B cell (primary cell): Measurements from ENCODE around the gene SS18L1. TPM values are rescaled to one million over a fixed set of nuclear protein-coding genes. Genes with fewer than 3 reads are reported as not detected.

Source experiments
- ATAC-seq: fragments of 200-7000 bp; cut with Tn5 transposase; one replicate; pipeline ENCODE4 v1.10.0; 2021; ENCODE audit warnings: low read depth, mild to moderate bottlenecking, moderate number of reproducible peaks, moderate library complexity
- CTCF ChIA-PET: fragments of 350-600 bp; sonication (Branson Sonifier 250); formaldehyde crosslinking; loops from one replicate; lab custom pipeline; 2021; ENCODE audit warnings: antibody characterized with exemption, inconsistent platforms; lab: Charles Lee
- POLR2A ChIA-PET: fragments of 350-600 bp; sonication (Branson Sonifier 250); formaldehyde crosslinking; loops from one replicate; lab custom pipeline; 2021; ENCODE audit warnings: antibody characterized with exemption; lab: Charles Lee
- DNase-seq: peaks from one replicate; pipeline ENCODE4 v3.0.0; 2013
- H2AFZ ChIP-seq: 2 replicates; pipeline ENCODE4 v1.6.1; 2012; ENCODE audit warnings: mild to moderate bottlenecking, low read depth, low read length; ENCODE audit not compliant: insufficient read depth, poor library complexity, severe bottlenecking
- H3K27ac ChIP-seq, 2 donors: 1 replicate in 1 of 2; 2 replicates in 1 of 2; pipeline ENCODE4 v1.5.1; 2012 to 2013; ENCODE audit warnings: low read length in 2 of 2, mild to moderate bottlenecking in 2 of 2, moderate library complexity in 1 of 2
- H3K27me3 ChIP-seq, 4 experiments: fragments of 200-600 bp in 1 of 4; sonication (generic) in 1 of 4; replicated peaks in 1 of 4; 1 replicate in 2 of 4; 2 replicates in 2 of 4; pipeline versions ENCODE4 v1.6.1 to v1.7.0; 2013 to 2016; ENCODE audit warnings: low read length in 3 of 4, mild to moderate bottlenecking in 2 of 4, mixed read lengths in 1 of 4, moderate library complexity in 1 of 4; ENCODE audit not compliant: insufficient read depth in 4 of 4, control insufficient read depth in 3 of 4; ENCODE audit errors: control extremely low read depth in 1 of 4
- H3K36me3 ChIP-seq, 2 experiments: replicated peaks in 1 of 2; 1 replicate in 1 of 2; 2 replicates in 1 of 2; pipeline versions ENCODE4 v1.6.1 to v1.7.1; 2013; ENCODE audit warnings: low read length in 1 of 2; ENCODE audit not compliant: insufficient read depth in 2 of 2, control insufficient read depth in 1 of 2; ENCODE audit errors: control extremely low read depth in 1 of 2, extremely low read depth in 1 of 2
- H3K4me1 ChIP-seq, 2 donors: fragments of 200-600 bp in 1 of 2; sonication (generic) in 1 of 2; 1 replicate in 1 of 2; 2 replicates in 1 of 2; pipeline versions ENCODE4 v1.5.1 to v1.6.1; 2013 to 2017; ENCODE audit warnings: low read length in 2 of 2; ENCODE audit not compliant: control insufficient read depth in 2 of 2, insufficient read depth in 2 of 2
- H3K4me2 ChIP-seq: replicated peaks from 2 replicates; pipeline ENCODE3; 2012; ENCODE audit warnings: mild to moderate bottlenecking, low read depth, low read length; ENCODE audit not compliant: poor library complexity, severe bottlenecking
- H3K4me3 ChIP-seq, 5 experiments: fragments of 200-600 bp in 1 of 5; sonication (generic) in 1 of 5; 1 replicate in 3 of 5; 2 replicates in 2 of 5; pipeline versions ENCODE4 v1.5.1 to v1.7.0; 2011 to 2016; ENCODE audit warnings: low read length in 4 of 5, mild to moderate bottlenecking in 4 of 5, low read depth in 2 of 5, control low read depth in 1 of 5, moderate library complexity in 1 of 5; ENCODE audit not compliant: insufficient read depth in 1 of 5; ENCODE audit errors: control extremely low read depth in 1 of 5, extremely low read depth in 1 of 5
- H3K79me2 ChIP-seq: fragments of 200-600 bp; sonication (generic); one replicate; pipeline ENCODE4 v1.6.0; 2016; ENCODE audit warnings: low read length; ENCODE audit not compliant: control insufficient read depth, insufficient read depth
- H3K9ac ChIP-seq: fragments of 200-600 bp; sonication (generic); 2 replicates; pipeline ENCODE4 v1.6.1; 2017; ENCODE audit warnings: mild to moderate bottlenecking, low read length, moderate library complexity
- H3K9me3 ChIP-seq, 3 donors: one replicate each; pipeline versions ENCODE4 v1.6.1 to v1.7.1; 2013; ENCODE audit warnings: low read length in 2 of 3; ENCODE audit not compliant: control insufficient read depth in 2 of 3, insufficient read depth in 1 of 3; ENCODE audit errors: control extremely low read depth in 1 of 3
- H4K20me1 ChIP-seq: 2 replicates; pipeline ENCODE4 v1.6.0; 2012; ENCODE audit warnings: mild to moderate bottlenecking, low read length; ENCODE audit not compliant: insufficient read depth, control insufficient read depth, poor library complexity, severe bottlenecking
- H3K27ac Mint-ChIP-seq: one replicate; pipeline ENCODE4 v1.8.0; 2021; ENCODE audit warnings: mixed read lengths
- H3K27me3 Mint-ChIP-seq: one replicate; pipeline ENCODE4 v1.8.0; 2021; ENCODE audit warnings: mixed read lengths
- H3K4me1 Mint-ChIP-seq: one replicate; pipeline ENCODE4 v1.8.0; 2021; ENCODE audit warnings: mixed read lengths
- H3K4me3 Mint-ChIP-seq: one replicate; pipeline ENCODE4 v1.8.0; 2021; ENCODE audit warnings: mixed read lengths
- H3K9me3 Mint-ChIP-seq: one replicate; pipeline ENCODE4 v1.8.0; 2022; ENCODE audit warnings: mixed read lengths; ENCODE audit not compliant: insufficient read depth
- EZH2 ChIP-seq: IDR thresholded peaks from 2 replicates; pipeline ENCODE4 v1.6.1; 2012; ENCODE audit warnings: borderline replicate concordance, low read depth, mild to moderate bottlenecking, moderate library complexity, low read length; ENCODE audit not compliant: insufficient read depth, poor library complexity, severe bottlenecking
- WGBS: methylation state at CpG from one replicate; pipeline ENCODE4 v1.1.5; 2013; ENCODE audit warnings: missing lambda C conversion rate; ENCODE audit not compliant: insufficient coverage; 5-methylcytosine and 5-hydroxymethylcytosine counted together
- intact Hi-C: fragments of 100-400 bp; cut with micrococcal nuclease; formaldehyde crosslinking; loops from one replicate; pipeline ENCODE4 v1.10.0; 2022
- polyA plus RNA-seq: library from polyadenylated mRNA; depleted of rRNA; stranded (reverse); fragments of >200 nt; gene quantifications from 2 replicates; pipeline ENCODE4 v1.2.3, GENCODE V29; 2012
- total RNA-seq, 2 donors: library from RNA; stranded (reverse); fragments of 120-200 nt in 1 of 2; gene quantifications; 1 replicate in 1 of 2; 2 replicates in 1 of 2; pipeline versions ENCODE4 v1.2.3 to v1.2.4, GENCODE V29; 2013 to 2022
- TF ChIP-seq, protein P1 (sequence below): fragments of 200-600 bp; IDR thresholded peaks from one replicate; pipeline ENCODE4 v1.8.0; 2022; ENCODE audit warnings: antibody characterized with exemption, mild to moderate bottlenecking

SS18L1 gene
- total and polyA plus RNA-seq, 2 donors (not counting 1 experiment from before 2014, with no cell fraction given) = 15.4 to 20.7 TPM

DNA sequence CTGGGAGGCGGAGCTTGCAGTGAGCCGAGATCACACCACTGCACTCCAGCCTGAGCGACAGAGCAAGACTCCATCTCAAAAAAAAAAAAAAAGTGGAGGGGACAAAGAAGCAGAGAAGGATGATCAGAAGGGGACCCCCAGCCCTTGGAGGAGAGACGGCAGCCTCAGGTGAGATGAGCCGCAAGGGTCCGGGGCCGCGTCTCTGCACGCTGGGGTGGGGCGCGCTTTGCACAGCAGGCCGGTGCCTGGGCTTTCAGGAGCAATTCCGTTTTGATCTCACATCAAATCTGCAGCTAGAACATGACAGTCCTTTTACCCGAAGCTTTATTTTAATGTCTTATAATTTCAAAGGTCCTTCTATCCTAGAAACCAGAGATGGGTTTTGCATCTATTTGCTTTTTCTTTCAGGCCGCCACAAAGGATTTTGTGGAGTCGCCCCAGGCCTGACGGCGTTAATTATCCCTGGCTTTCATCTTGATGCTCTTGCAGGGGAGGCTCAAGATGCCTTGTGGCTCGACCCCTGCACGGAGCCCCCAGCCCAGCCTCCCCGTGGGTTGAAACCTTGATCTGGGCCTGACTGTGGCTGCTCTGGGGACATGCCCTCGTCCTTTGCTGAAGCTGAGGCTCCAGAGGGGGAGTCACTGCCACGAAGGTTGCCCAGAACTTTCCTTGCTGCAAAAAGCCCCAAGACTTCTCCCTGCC lies 59.3 kb downstream of the SS18L1 start:
- H3K27ac ChIP-seq = no peak overlapping the region
- DNase-seq (no peak), ATAC-seq (no peak)
- POLR2A ChIA-PET = no interaction called here
- no peak overlapping the region for H2AFZ ChIP-seq
- CTCF ChIA-PET = no interaction called here
- peak overlapping the region; percentile 7 for H3K4me3 Mint-ChIP-seq
- intact Hi-C loops = no loop called here
- H3K4me1 ChIP-seq = peaks cover 24 to 28% of the 10 kb centered on the region in 2 donors
- WGBS = 85% methylated on average over 15 of the region's 23 CpGs
- no peak overlapping the region for H3K4me2 ChIP-seq
- H3K9me3 Mint-ChIP-seq = no peaks in the 10 kb centered on the region
- H4K20me1 ChIP-seq = peaks cover 5% of the 10 kb centered on the region
- H3K9me3 ChIP-seq = no peaks in the 10 kb centered on the region
- no peak overlapping the region for H3K27ac Mint-ChIP-seq
- no peaks in the 10 kb centered on the region for H3K27me3 Mint-ChIP-seq
- no peak overlapping the region for H3K9ac ChIP-seq
- no peak overlapping the region for H3K4me3 ChIP-seq
- H3K36me3 ChIP-seq = peaks cover 0 to 18% of the 10 kb centered on the region in 2 experiments
- peaks cover 32% of the 10 kb centered on the region for H3K4me1 Mint-ChIP-seq
- H3K27me3 ChIP-seq = no peaks in the 10 kb centered on the region
- TF ChIP-seq EZH2 = no peak
- TF ChIP-seq, protein P1, sequence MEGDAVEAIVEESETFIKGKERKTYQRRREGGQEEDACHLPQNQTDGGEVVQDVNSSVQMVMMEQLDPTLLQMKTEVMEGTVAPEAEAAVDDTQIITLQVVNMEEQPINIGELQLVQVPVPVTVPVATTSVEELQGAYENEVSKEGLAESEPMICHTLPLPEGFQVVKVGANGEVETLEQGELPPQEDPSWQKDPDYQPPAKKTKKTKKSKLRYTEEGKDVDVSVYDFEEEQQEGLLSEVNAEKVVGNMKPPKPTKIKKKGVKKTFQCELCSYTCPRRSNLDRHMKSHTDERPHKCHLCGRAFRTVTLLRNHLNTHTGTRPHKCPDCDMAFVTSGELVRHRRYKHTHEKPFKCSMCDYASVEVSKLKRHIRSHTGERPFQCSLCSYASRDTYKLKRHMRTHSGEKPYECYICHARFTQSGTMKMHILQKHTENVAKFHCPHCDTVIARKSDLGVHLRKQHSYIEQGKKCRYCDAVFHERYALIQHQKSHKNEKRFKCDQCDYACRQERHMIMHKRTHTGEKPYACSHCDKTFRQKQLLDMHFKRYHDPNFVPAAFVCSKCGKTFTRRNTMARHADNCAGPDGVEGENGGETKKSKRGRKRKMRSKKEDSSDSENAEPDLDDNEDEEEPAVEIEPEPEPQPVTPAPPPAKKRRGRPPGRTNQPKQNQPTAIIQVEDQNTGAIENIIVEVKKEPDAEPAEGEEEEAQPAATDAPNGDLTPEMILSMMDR = no peak
- peaks cover 3% of the 10 kb centered on the region for H3K79me2 ChIP-seq

DNA sequence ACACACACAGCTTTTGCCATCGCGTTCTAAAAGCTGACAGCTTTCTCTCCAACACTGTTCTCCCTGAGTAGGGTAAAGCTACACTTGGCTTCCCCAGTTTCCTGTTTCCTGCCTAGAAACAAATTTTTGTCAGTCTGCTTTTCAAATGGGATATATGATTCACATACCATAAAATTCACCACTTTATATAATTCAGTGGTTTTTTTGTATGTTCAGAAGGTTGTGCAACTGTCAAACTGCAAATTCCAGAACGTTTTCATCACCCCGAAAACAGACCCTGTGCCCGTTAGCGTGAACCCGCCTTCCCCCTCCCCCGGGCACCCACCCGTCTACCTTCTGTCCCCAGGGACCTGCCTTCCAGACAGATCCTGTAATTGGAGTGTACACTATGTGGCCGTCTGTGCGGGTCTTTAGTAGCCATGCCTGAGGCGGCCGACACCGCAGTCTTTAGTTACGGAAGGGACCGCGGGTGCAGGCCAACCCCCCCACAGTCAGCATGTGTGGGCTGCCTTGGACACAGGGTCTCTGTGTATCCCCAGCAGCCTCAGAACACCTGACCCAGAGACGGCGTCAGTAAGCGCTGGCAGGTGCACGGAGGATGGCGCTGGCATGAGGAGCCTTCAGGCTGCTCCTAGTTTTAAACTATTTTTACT lies 59.9 kb downstream of the SS18L1 start:
- no peaks in the 10 kb centered on the region for H3K9me3 ChIP-seq
- H3K79me2 ChIP-seq = peaks cover 3% of the 10 kb centered on the region
- H3K4me2 ChIP-seq = no peak overlapping the region
- H3K36me3 ChIP-seq = peaks cover 0 to 12% of the 10 kb centered on the region in 2 experiments
- Mint-ChIP-seq H3K4me1 (peaks cover 32% of the 10 kb centered on the region), H3K4me3 (peak overlapping the region; percentile 7), H3K27me3 (no peaks in the 10 kb centered on the region), H3K9me3 (no peaks in the 10 kb centered on the region), H3K27ac (no peak overlapping the region)
- H3K4me3 ChIP-seq = no peak overlapping the region
- intact Hi-C loops = no loop called here
- ChIA-PET POLR2A (no interaction called here), CTCF (no interaction called here)
- peaks cover 24 to 28% of the 10 kb centered on the region in 2 donors for H3K4me1 ChIP-seq
- no peaks in the 10 kb centered on the region for H3K27me3 ChIP-seq
- TF ChIP-seq, protein P1 = no peak
- no peak for TF ChIP-seq EZH2
- no peak overlapping the region for H2AFZ ChIP-seq
- no peak for DNase-seq
- WGBS = 69% methylated on average over 14 of the region's 22 CpGs
- ATAC-seq = no peak
- H3K27ac ChIP-seq = no peak overlapping the region
- peaks cover 5% of the 10 kb centered on the region for H4K20me1 ChIP-seq
- H3K9ac ChIP-seq = no peak overlapping the region
